ENCODE results near the gene PLCXD3.

DNA sequence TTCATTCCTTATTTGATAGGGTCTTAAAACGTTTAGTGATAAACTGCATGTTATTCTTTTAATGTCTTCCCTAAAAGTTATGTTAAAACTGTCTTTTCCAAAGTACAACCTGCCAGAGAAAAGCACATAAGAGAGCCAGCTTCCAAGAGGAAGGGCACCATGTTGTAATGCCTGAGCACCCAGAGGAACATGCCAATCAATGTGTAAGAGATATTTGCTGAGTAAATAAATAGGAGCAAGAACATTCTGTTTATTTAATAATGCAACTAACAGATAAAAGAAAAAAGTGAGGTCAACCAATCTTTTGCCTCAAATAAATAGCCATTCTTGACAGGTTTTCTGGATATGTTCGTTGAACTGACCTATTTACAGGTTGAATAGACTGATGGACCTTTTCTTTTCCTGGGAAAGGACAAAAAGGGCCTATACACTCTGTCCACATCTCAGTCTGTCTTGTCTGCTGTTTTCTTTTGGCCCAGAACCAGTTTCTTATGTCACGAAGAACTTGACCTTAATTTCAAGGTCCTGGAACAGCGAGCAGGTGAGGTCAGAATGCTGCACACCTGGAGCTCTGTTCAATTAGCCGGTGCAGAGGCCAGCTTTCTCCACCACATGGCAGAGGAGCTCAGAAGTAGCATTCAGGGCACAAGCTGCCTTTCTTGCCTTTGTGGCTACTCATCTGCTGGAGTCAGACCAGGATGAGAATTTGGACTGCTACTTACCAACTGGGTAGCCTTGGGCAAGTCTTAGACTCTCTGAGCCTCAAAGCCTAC, 77.7 kb downstream of the PLCXD3 start:
- TF ChIP-seq EP300 (IDR thresholded peaks at IDR 0.05) (no peak), POLR2AphosphoS5 (IDR thresholded peaks at IDR 0.05) (no peak), POLR2A (IDR thresholded peaks at IDR 0.05) (no peak)
- TF ChIP-seq, protein P1, sequence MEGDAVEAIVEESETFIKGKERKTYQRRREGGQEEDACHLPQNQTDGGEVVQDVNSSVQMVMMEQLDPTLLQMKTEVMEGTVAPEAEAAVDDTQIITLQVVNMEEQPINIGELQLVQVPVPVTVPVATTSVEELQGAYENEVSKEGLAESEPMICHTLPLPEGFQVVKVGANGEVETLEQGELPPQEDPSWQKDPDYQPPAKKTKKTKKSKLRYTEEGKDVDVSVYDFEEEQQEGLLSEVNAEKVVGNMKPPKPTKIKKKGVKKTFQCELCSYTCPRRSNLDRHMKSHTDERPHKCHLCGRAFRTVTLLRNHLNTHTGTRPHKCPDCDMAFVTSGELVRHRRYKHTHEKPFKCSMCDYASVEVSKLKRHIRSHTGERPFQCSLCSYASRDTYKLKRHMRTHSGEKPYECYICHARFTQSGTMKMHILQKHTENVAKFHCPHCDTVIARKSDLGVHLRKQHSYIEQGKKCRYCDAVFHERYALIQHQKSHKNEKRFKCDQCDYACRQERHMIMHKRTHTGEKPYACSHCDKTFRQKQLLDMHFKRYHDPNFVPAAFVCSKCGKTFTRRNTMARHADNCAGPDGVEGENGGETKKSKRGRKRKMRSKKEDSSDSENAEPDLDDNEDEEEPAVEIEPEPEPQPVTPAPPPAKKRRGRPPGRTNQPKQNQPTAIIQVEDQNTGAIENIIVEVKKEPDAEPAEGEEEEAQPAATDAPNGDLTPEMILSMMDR (IDR thresholded peaks at IDR 0.05), result no peak

Measured in gastroesophageal sphincter (tissue), 3 donors.